Large intestine (tissue), 3 donors: Measurements from ENCODE around the gene DNM3. TPM values are rescaled to one million over a fixed set of nuclear protein-coding genes. Genes with fewer than 3 reads are reported as not detected.

ENCODE experiments used
- DNase-seq, 2 donors: peaks; one replicate each; pipeline versions ENCODE4 v3.0.0 to v3.0.0-alpha.2; 2013
- H3K27ac ChIP-seq: one replicate; pipeline ENCODE4 v1.5.1; 2013; ENCODE audit warnings: low read length
- H3K27me3 ChIP-seq: 2 replicates; pipeline ENCODE4 v1.6.1; 2013; ENCODE audit warnings: low read length; ENCODE audit not compliant: control insufficient read depth, insufficient read depth
- H3K36me3 ChIP-seq: 2 replicates; pipeline ENCODE4 v1.6.1; 2013; ENCODE audit warnings: low read length; ENCODE audit not compliant: control insufficient read depth, insufficient read depth
- H3K4me1 ChIP-seq: one replicate; pipeline ENCODE4 v1.6.1; 2013; ENCODE audit warnings: low read length; ENCODE audit not compliant: control insufficient read depth, insufficient read depth
- H3K4me3 ChIP-seq: one replicate; pipeline ENCODE4 v1.5.1; 2013; ENCODE audit warnings: low read length
- H3K9me3 ChIP-seq: one replicate; pipeline ENCODE4 v1.6.1; 2013; ENCODE audit warnings: mild to moderate bottlenecking, low read depth, low read length, moderate library complexity; ENCODE audit not compliant: control insufficient read depth
- WGBS: methylation state at CpG from one replicate; pipeline ENCODE4 v1.1.5; 2013; ENCODE audit warnings: low lambda C conversion rate; ENCODE audit not compliant: insufficient coverage; 5-methylcytosine and 5-hydroxymethylcytosine counted together
- polyA plus RNA-seq: library from polyadenylated mRNA; unstranded; fragments of 120-200 nt; gene quantifications from one replicate; pipeline ENCODE4 v1.2.1, GENCODE V29; 2013

Gene DNM3
- polyA plus RNA-seq, 1 donor = 2.2 TPM

GRCh38 chr1:172238965-172239364 lies 397.7 kb downstream of the DNM3 start:
- no peak overlapping the region for H3K4me3 ChIP-seq
- no peaks in the 10 kb centered on the region for H3K36me3 ChIP-seq
- no peaks in the 10 kb centered on the region for H3K27me3 ChIP-seq
- WGBS = 100% methylated on average over 1 of the region's 2 CpGs
- DNase-seq = no peak
- peaks cover 10% of the 10 kb centered on the region for H3K4me1 ChIP-seq
- no peak overlapping the region for H3K27ac ChIP-seq
- no peaks in the 10 kb centered on the region for H3K9me3 ChIP-seq

GRCh38 chr1:172239901-172240300 lies 398.6 kb downstream of the DNM3 start:
- Histone ChIP-seq H3K4me3 (no peak overlapping the region), H3K27ac (no peak overlapping the region), H3K4me1 (peaks cover 10% of the 10 kb centered on the region), H3K36me3 (no peaks in the 10 kb centered on the region), H3K27me3 (no peaks in the 10 kb centered on the region), H3K9me3 (no peaks in the 10 kb centered on the region)
- WGBS = no CpG with 5 or more reads among the region's 2 CpGs
- peak; percentile 13 to 55 for DNase-seq

- no peaks in the 10 kb centered on the region for H3K27me3 ChIP-seq
- no peaks in the 10 kb centered on the region for H3K9me3 ChIP-seq
- H3K27ac ChIP-seq = no peak overlapping the region
- H3K36me3 ChIP-seq = no peaks in the 10 kb centered on the region
- no peak overlapping the region for H3K4me3 ChIP-seq
- peaks cover 10% of the 10 kb centered on the region for H3K4me1 ChIP-seq
- no CpG with 5 or more reads among the region's 1 CpG for WGBS
- no peak for DNase-seq
Observed at GRCh38 chr1:172241540-172241939, 400.2 kb downstream of the DNM3 start.

- Histone ChIP-seq H3K27ac (no peak overlapping the region), H3K4me3 (no peak overlapping the region), H3K9me3 (no peaks in the 10 kb centered on the region), H3K27me3 (no peaks in the 10 kb centered on the region), H3K4me1 (peaks cover 3% of the 10 kb centered on the region), H3K36me3 (no peaks in the 10 kb centered on the region)
- no peak for DNase-seq
- 100% methylated on average over 1 of the region's 1 CpG for whole genome bisulfite sequencing
Observed at GRCh38 chr1:172244865-172245264, 403.6 kb downstream of the DNM3 start.

- 71% methylated on average over 1 of the region's 3 CpGs for WGBS
- peak in 1 of 2 donors; percentile 6 for DNase-seq
- Histone ChIP-seq H3K4me1 (no peaks in the 10 kb centered on the region), H3K36me3 (no peaks in the 10 kb centered on the region), H3K4me3 (no peak overlapping the region), H3K9me3 (no peaks in the 10 kb centered on the region), H3K27me3 (no peaks in the 10 kb centered on the region), H3K27ac (no peak overlapping the region)
Observed at GRCh38 chr1:172245788-172246187, 404.5 kb downstream of the DNM3 start.

GRCh38 chr1:172246521-172247390 lies 405.5 kb downstream of the DNM3 start:
- H3K4me1 ChIP-seq = no peaks in the 10 kb centered on the region
- DNase-seq = no peak
- H3K4me3 ChIP-seq = no peak overlapping the region
- H3K9me3 ChIP-seq = no peaks in the 10 kb centered on the region
- H3K27me3 ChIP-seq = no peaks in the 10 kb centered on the region
- no peaks in the 10 kb centered on the region for H3K36me3 ChIP-seq
- WGBS = 38% methylated on average over 1 of the region's 8 CpGs
- no peak overlapping the region for H3K27ac ChIP-seq

GRCh38 chr1:172251486-172251885 lies 410.2 kb downstream of the DNM3 start:
- H3K4me1 ChIP-seq = no peaks in the 10 kb centered on the region
- peaks cover 3% of the 10 kb centered on the region for H3K9me3 ChIP-seq
- no peak overlapping the region for H3K27ac ChIP-seq
- no peaks in the 10 kb centered on the region for H3K36me3 ChIP-seq
- no peaks in the 10 kb centered on the region for H3K27me3 ChIP-seq
- WGBS = no CpG with 5 or more reads among the region's 1 CpG
- H3K4me3 ChIP-seq = no peak overlapping the region
- DNase-seq = no peak

GRCh38 chr1:172252321-172252720 lies 411.0 kb downstream of the DNM3 start:
- no peak for DNase-seq
- Histone ChIP-seq H3K9me3 (peaks cover 3% of the 10 kb centered on the region), H3K27me3 (no peaks in the 10 kb centered on the region), H3K36me3 (no peaks in the 10 kb centered on the region), H3K4me3 (no peak overlapping the region), H3K27ac (no peak overlapping the region), H3K4me1 (no peaks in the 10 kb centered on the region)
- WGBS = 91% methylated on average over 3 of the region's 4 CpGs

GRCh38 chr1:172252958-172253357 lies 411.7 kb downstream of the DNM3 start:
- DNase-seq = no peak
- no peaks in the 10 kb centered on the region for H3K36me3 ChIP-seq
- H3K27me3 ChIP-seq = no peaks in the 10 kb centered on the region
- peaks cover 3% of the 10 kb centered on the region for H3K9me3 ChIP-seq
- no peak overlapping the region for H3K4me3 ChIP-seq
- no peaks in the 10 kb centered on the region for H3K4me1 ChIP-seq
- H3K27ac ChIP-seq = no peak overlapping the region
- no CpG with 5 or more reads among the region's 2 CpGs for WGBS

GRCh38 chr1:172254521-172255222 lies 413.4 kb downstream of the DNM3 start:
- WGBS = 100% methylated on average over 1 of the region's 3 CpGs
- no peaks in the 10 kb centered on the region for H3K27me3 ChIP-seq
- H3K36me3 ChIP-seq = no peaks in the 10 kb centered on the region
- H3K27ac ChIP-seq = no peak overlapping the region
- H3K9me3 ChIP-seq = peaks cover 4% of the 10 kb centered on the region
- H3K4me1 ChIP-seq = no peaks in the 10 kb centered on the region
- H3K4me3 ChIP-seq = no peak overlapping the region
- no peak for DNase-seq
